Pulmonary artery endothelial cell (primary cell): Measurements from ENCODE around the gene DTNA. TPM values are rescaled to one million over a fixed set of nuclear protein-coding genes. Genes with fewer than 3 reads are reported as not detected.
"Not testable (repeated sequence)": the region's sequence is repeated elsewhere in the genome, so short reads cannot be mapped to it uniquely, and the experiment has no call there.

ENCODE experiments used
- DNase-seq: peaks from one replicate; pipeline ENCODE4 v3.0.0-alpha.2; 2011; ENCODE audit warnings: low read depth, low spot score
- total RNA-seq: library from RNA; depleted of rRNA; stranded (reverse); fragments of >200 nt; gene quantifications from 2 replicates; pipeline ENCODE4 v1.2.3, GENCODE V29; 2014

The DTNA gene
- total RNA-seq, 1 donor from 2014 or later: 10.0 TPM

DNA sequence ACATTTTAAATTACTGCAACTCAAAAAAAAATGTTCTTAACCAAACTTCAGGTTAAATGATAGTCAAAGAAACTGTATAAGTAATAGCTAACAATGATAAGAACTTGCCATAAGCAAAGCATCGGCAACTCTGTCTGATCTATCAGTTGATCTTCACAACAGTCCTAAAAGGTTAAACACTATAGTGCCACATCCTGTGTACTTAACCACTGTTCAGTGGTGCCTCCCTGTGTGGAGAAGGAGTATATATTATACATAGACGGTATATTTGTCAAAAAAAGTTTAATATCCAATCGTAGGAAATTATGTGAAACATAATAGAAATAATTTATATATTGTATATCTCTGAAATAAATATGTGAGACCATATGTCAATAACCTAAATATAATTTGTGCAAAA lies 13.0 kb downstream of the DTNA start:
- no peak for DNase-seq

DNA sequence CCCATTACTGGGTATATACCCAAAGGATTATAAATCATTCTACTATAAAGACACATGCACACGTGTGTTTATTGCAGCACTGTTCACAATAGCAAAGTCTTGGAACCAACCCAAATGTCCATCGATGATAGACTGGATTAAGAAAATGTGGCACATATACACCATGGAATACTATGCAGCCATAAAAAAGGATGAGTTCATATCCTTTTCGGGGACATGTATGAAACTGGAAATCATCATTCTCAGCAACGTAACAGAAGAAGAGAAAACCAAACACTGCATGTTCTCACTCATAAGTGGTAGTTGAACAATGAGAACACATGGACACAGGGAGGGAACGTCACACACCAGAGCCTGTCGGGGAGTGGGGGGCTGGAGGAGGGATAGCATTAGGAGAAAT lies 15.6 kb downstream of the DTNA start:
- not testable (repeated sequence) for DNase-seq

DNA sequence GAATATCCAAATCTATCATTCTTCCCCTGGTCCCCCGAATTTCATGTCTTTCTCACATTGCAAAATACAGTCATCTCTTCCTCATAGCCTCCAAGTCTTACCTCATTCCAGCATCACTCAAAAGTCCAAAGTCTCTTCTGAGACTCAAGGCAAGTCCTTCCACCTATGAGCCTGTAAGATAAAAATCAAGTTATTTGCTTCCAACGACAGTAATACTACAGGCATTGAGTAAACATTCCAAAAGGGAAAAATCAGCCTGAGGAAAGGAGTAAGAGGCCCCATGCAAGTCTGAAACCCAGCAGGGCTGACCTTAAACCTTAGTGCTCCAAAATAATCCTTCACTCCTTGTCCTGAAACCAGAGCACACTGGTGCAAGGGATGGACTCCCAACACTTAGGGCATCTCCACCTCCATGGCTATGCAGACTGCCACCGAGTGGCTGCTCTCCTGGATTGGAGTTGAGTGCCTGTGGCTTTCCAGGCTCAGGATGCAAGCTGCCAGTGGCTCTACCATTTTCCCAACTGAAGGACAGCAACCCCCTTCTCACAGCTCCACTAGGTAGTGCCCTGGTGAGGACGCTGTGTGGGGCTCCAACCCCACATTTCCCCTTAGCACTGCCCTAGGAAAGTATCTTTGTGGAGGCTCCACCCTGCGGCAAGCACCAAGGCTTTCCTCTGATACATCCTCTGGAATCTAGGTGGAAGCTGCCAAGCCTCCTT lies 16.3 kb downstream of the DTNA start:
- DNase-seq: no peak

DNA sequence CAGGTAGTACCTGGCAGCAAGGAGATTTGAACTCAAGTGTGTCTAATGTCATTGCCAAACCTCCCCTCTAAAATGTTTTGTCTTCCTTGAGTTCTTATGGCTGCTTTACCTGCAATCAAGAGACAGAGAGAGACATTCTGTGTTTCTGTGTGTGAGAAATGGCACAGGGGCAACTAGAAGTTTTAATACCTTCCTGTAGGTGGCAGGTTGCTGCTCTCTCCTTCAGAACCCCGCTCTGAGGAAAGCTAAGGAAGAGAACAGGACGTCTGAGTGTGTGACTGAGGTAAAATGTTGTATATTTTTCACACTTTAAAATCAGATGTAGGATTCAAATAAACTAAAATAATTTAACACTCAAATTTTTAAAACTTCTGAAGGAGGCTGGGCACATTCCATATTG lies 19.2 kb downstream of the DTNA start:
- no peak for DNase-seq

DNA sequence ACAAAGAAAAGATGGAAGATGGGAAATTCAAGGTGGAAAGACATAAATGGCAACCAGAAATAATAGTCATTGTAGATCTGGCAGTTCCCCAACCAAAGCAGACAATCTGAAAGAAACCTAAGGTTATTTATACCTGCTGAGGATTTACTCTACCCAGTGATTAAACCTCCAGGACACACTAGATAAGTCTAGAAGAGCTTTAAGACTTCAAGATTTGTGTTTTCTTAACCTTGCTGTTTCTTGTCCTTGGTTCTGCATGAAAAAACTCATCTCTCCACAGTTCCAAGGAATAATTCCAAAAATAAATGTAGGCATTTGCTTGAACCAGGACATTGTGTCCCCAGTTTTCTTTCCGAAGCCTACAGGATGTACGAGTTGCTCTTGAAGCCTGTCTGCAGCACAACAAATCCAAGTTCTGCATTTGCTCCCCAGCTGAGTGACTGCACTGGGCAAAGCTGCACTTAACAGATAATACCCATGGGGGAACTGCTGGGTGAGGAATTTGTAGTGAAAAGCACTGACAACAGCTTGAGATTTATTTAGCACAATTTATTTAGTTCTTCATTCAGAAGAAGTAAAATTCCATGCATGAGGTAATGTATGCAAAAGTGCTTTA lies 19.8 kb downstream of the DTNA start:
- DNase-seq: no peak

DNA sequence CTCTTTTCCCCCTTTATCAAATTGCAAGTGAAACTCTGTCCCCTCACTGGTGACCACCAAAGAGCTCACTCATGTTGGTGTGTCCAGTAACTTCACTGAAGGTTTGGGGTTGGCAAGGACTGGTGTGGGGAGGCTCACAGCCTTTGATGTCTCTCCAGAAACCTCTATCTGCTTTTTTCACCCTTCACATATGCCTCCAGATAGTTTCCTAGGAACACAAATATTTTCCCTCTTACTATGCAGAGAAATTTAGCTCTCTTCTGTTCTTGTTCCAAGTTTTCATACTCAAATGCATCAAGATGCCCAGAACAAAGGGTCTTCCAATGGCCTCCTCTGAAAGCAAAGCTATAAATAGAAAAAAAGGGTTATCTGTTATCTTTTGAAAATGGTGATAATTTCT lies 20.7 kb downstream of the DTNA start:
- no peak for DNase-seq

DNA sequence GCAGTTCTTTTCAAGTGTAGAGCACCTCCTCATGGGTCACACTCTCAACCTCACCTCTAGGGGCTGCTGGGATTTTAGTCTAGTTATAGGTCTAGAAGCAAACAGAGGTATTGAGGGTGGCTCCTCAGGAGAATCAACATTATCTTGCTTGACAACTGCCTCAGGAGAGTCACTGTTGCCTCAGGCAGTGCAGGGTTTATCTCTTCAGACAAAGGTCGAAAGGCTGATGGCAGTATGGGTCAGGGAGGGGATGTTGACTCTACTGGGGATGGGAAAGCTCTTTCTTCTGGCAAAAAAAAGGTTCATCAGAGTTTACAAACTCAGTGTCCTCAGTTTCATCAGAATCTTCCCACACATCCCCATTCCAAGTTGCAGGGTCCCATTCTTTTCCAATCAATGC lies 24.0 kb downstream of the DTNA start:
- DNase-seq: no peak

DNA sequence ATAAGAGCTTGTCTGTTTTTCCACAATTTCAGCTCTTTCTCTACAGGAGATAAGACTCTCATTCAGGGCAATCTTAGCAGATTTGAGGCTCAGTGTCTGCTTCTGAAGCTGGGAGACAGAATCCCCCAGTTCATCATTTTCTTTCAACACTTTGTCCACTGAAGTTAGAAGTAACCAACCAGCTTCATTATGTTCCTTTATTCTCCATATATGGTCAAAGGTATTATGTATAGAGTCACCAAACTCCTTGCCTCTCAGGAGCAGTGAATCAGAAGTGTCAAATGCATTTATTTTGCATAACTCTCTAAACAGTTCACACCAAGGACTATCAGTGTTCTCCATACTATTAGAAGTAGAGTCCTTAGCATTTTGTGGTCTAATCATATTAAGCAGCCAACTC lies 24.4 kb downstream of the DTNA start:
- DNase-seq: not testable (repeated sequence)

DNA sequence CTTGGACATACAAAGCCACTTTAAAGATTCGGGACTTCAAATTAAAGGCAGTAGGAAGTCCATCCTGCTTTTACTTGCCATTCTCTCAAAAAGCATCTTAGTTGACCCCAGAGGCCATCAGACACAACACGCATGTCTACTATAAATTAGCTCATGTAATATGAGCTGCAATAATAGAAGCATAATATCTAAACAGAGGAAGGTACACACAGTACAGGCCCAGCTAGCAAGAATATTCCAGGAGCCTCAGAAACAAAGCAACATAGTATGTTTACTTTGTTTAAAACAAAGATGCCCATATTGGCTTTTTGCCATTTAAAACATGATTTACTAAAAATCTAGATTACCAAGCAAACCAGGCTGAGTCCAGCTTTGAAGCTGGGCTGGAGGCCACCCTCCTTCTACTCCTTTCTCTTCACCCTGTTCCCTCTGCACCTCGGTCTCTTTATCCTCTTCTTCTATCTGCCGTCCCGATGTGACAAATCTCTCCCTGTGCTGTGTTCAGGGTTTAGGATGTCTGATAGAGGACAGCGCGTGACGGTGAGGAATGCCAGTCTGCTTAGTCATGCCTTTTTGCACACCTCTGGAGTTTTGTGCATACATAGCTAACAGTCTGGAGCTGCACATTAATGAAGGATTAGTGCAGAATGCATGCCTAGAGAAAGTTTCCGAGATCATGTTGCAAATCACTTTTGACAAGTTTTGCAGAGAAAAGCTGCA lies 28.2 kb downstream of the DTNA start:
- DNase-seq: no peak

DNA sequence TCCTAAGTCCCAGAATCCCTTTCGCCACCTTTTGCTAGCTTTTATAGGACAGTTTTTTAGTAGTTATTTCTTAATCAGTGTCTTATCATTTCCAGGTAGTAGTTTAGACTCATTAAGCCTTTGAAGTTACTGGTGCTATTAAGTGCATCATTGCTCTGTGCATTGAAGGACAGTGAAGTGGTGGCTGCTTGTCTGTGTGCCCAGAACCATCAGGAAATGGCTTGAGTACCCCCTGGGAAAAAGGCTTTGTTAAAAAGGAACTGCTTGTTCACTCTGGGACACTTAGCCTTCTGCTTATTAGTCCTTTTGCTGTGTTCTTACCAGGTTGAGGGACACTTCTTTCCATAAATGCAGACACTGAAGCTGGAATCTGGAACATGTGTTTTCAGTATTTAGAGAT lies 30.0 kb downstream of the DTNA start:
- DNase-seq: no peak

DNA sequence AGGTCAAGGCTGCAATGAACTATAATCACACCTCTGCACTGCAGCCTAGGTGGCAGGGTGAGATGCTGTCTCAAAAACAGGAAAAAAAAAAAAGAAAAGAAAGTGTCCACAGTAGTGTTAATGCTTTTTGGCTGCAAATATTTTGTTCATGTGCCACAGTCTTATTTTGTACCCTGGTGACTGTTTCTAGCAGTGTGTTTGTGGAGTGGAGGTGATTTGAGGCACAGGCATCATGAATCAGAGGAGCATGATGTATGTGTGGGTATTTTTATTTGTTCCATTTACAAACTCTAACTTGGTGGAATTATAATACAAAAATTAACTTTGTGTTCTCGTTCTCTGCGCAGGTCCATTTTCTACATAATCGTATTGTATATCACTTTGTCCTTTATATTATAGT lies 30.6 kb downstream of the DTNA start:
- no peak for DNase-seq

DNA sequence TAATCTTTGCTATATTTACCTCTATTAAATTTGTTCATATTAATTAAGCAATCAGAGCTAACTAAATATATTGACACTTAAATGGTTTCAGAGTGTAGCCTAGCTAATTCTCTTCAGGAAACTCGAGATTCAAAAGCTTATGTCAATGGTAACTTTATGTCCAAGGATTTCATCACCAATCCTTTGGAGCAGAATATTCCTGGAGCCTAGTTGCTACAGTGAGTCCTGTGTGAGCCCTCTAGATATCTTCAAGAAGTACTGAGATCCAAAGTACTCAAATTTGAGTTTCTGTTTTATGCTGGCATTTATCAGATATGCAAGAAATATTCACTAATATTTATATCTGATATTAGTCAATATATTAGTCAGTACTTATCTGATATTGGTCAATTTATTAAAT lies 31.3 kb downstream of the DTNA start:
- no peak for DNase-seq

DNA sequence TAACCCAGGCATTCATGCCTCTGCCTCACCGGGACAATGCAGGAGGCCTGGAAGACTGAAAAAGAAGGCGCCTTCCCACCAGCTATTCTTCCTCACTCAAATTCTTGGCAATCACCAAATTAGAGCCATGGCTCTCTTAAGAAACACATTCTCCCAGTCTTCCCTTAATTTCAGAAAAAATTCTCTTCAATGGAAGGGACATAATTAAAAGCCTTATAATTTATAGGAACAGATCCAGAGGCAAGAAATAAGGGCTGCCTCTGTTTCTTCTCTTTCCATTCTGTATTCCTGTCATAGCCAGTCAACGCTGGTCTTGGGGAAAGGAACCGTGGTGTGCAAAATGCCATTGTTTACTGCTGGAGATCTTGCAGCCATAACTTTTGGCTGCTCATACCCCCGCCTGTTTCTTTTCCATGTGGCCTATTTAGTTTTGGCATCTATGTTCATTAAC lies 32.8 kb downstream of the DTNA start:
- no peak for DNase-seq

DNA sequence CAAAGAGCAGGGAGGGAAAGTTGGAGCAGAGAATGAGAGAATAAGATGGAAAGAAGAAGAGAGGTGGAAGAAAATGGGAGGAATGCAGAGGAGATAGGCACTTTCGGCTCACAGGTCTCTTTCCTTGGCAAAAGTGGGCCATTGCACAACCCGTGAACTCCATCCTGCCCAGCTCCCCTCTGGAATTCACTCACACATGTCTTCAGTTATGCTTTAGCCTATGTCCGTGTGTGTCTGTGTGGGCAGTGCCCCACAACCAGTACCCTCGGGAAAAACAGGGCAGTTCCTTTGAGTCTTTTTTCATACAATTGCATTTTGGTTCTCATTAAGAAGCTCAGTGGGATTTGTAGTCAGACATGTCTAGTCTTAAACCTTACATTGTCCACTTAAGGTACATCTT lies 34.5 kb downstream of the DTNA start:
- no peak for DNase-seq

DNA sequence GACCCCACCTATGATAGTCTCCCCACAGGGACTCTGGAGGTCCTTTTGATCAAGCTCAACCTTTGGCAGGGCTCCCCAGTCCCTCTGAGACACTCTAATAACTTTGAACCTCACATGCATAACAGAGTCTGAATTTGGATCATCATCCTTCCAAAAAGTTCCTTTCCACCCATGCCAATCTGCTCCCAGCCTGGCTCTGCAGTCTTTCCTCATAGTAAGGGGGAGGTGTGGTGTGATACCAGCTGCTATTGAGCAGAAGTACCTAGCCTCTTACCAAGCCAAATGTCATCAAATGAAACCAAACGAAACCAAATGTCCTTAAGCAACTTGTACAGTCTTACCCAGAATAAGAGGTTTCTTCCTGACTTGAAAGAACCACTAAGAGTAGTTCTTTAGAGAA lies 36.5 kb downstream of the DTNA start:
- no peak for DNase-seq

DNA sequence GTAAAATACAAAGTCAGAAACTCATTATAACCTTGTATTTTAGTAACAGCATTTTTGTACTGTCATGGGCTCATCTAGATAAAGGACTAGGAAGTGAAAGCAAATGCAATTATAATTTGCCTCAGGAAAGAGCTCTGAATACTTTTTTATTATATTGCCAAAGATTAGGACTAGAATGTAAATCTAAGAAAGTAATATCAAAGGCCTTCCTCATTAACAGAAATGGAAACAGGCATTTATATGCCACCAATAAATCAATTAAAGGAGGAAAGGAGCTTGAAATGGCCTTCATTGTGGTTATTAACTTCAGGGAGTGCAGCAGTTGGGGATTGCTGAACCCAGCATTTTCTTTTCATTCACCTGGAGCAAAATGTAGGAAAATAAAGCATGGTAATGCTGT lies 39.6 kb downstream of the DTNA start:
- DNase-seq: no peak

DNA sequence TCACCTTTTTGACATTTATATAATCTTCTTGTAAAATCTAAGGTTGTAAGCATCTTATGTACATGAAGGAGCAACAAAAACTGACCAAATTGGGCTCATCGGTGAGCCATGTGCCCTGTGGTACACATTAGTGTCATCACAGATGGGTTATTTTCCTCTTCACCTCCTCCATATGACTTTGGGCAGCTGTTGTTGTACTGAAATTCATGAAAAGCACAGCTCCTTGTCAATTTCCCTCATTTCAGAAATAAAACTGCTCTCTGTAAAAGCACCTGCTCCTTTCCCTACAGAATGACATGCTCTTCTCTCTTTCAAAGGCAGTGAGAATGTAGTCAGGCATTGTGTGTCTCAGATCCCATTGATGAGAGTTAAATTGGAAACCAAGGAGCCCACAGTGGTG lies 42.0 kb downstream of the DTNA start:
- DNase-seq: no peak

DNA sequence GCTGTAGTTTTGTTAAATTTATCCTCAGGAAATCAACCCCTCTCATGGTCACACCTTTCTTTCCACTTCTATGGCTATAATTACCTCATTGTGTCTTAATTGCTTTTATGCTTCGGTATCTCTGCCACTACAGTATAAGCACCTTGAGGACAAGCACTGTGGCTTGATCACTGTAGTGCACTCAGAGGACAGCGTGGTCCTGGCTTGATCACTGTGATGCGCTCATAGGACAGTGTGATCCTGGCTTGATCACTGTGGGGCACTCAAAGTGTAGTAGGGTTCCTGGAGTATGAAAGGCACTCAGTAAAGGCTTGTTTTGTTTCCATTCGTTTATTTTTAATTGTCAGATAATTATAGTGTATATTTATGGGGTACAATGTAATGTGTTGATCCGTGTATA lies 44.2 kb downstream of the DTNA start:
- DNase-seq: no peak

DNA sequence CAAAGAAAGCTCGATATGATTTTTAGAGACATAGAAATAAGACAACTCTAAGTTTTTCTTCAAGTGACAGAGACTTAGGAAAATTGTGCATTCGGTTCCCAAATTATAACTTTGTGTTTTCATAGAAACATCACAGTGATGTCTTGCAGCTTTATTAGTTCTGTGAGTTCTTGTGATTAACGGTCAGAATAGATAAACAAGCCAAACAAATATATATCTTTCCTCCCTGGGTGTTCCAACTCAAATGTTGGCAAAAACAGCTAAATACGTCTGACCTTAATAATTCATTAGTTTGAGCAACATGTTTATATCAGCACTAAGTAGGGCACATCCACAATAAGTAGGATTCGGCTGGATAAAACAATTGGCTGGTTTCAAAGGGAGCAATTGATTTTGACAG lies 47.6 kb downstream of the DTNA start:
- DNase-seq: no peak

DNA sequence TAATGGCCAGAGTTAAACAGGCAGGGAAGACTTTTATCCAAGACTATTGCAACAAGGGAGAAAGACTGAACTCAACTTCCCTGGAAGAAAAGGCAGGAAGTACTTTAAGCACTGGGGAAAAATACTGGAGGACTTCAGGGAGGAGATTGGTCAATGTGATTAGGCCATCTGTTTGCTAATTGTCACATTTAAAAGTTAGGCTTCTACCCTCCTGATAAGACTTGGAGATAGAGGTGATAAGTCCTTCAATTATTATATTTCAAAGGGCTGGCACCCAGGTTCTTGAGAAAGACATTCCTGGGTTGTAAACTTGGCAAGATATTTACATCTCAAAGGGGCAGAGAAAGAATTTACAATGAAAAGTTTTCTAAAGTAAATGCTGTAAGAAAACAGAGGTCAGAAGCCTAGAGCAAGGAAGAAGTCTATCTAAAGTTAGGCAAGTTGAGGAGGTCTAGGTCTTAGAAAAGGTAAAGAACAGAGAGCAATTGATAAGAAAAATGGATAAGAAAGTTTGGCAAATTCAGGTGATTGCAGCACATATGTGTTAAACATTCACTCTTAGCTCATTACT lies 48.4 kb downstream of the DTNA start:
- no peak for DNase-seq

DNA sequence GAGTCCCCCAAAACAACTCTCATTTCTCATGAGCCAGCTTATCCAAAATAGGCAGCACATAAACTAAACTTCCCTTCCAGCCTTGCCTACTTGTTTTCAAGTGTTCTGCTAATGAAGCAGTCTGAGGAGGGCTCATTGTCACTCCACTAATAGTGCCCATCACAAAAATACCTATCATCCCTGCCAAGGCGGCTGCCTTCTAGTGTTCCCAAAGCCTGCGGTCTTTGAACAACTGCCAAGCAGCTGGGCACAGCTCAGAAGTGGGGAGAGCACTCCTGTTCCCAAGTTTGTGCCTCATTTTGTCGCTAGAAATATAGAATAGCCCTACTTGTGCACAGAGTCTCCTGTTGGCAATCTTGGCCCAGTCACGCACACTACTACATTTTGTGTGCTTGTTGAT lies 50.3 kb downstream of the DTNA start:
- no peak for DNase-seq

DNA sequence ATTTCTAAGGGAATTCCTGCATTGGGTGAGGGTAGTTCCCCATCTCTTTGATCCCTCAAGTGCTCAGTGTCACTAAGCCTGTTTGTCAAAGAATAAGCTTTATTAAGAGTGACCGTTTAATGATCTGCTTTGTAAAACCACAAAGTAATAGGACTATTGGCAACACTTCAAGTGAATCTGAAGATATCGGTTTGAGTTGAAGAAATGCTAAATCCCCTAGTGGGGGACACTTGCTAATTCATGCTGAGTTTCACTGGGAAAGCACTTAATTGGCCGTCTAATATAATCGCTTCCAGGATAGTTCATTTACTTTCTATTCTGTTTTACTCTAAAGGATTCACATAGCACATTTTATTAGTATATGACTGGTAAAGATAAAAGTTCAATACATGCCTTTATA lies 54.4 kb downstream of the DTNA start:
- no peak for DNase-seq
